ENCODE results near the gene TOR4A.
A peak's percentile ranks its signal among the peaks of the same experiment; 100 is the strongest.

Gene TOR4A

GRCh38 chr9:137310189-137311052 is 32.9 kb downstream of the TOR4A start:
- TF ChIP-seq CTCF (IDR thresholded peaks at IDR 0.05; ENCODE audit: low read depth, low read length) = no peak
- H3K4me3 ChIP-seq (replicated peaks in 1 of 2; ENCODE audit: low read depth in 2 of 2, low read length in 2 of 2) = no peak overlapping the region
- no peak for DNase-seq (ENCODE audit: low read depth in 2 of 2)

- no peak overlapping the region for H3K4me3 ChIP-seq (replicated peaks in 1 of 2; ENCODE audit: low read depth in 2 of 2, low read length in 2 of 2)
- TF ChIP-seq CTCF (IDR thresholded peaks at IDR 0.05; ENCODE audit: low read depth, low read length) = no peak
- DNase-seq (ENCODE audit: low read depth in 2 of 2) = peak in 1 of 2 donors; percentile 32
These were observed 33.9 kb downstream of the TOR4A start for GRCh38 chr9:137311171-137311985.

GRCh38 chr9:137311986-137312851 is 34.7 kb downstream of the TOR4A start:
- no peak overlapping the region for H3K4me3 ChIP-seq (replicated peaks in 1 of 2; ENCODE audit: low read depth in 2 of 2, low read length in 2 of 2)
- TF ChIP-seq CTCF (IDR thresholded peaks at IDR 0.05; ENCODE audit: low read depth, low read length) = no peak
- no peak for DNase-seq (ENCODE audit: low read depth in 2 of 2)

- no peak for TF ChIP-seq CTCF (IDR thresholded peaks at IDR 0.05; ENCODE audit: low read depth, low read length)
These were observed 35.4 kb downstream of the TOR4A start for GRCh38 chr9:137312852-137313325.

GRCh38 chr9:137313326-137313936 is 35.9 kb downstream of the TOR4A start:
- H3K4me3 ChIP-seq (replicated peaks in 1 of 2; ENCODE audit: low read depth in 2 of 2, low read length in 2 of 2) = no peak overlapping the region
- no peak for TF ChIP-seq CTCF (IDR thresholded peaks at IDR 0.05; ENCODE audit: low read depth, low read length)
- DNase-seq (ENCODE audit: low read depth in 2 of 2) = no peak

More at GRCh38 chr9:137312852-137313325, 35.4 kb downstream of the TOR4A start:
- no peak for DNase-seq (ENCODE audit: low read depth in 2 of 2)
- no peak overlapping the region for H3K4me3 ChIP-seq (replicated peaks in 1 of 2; ENCODE audit: low read depth in 2 of 2, low read length in 2 of 2)
